Measurements from ENCODE around the gene CPXM2. TPM values are rescaled to one million over a fixed set of nuclear protein-coding genes. Genes with fewer than 3 reads are reported as not detected.

Gene CPXM2
- total RNA-seq, 3 donors from 2014 or later, result 3.1 to 56.1 (median 7.7) TPM

GRCh38 chr10:123795846-123796590 is 95.6 kb downstream of the CPXM2 start:
- ATAC-seq (no peak), DNase-seq (no peak)
- TF ChIP-seq, protein P1, sequence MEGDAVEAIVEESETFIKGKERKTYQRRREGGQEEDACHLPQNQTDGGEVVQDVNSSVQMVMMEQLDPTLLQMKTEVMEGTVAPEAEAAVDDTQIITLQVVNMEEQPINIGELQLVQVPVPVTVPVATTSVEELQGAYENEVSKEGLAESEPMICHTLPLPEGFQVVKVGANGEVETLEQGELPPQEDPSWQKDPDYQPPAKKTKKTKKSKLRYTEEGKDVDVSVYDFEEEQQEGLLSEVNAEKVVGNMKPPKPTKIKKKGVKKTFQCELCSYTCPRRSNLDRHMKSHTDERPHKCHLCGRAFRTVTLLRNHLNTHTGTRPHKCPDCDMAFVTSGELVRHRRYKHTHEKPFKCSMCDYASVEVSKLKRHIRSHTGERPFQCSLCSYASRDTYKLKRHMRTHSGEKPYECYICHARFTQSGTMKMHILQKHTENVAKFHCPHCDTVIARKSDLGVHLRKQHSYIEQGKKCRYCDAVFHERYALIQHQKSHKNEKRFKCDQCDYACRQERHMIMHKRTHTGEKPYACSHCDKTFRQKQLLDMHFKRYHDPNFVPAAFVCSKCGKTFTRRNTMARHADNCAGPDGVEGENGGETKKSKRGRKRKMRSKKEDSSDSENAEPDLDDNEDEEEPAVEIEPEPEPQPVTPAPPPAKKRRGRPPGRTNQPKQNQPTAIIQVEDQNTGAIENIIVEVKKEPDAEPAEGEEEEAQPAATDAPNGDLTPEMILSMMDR (IDR thresholded peaks at IDR 0.05), result no peak
- Histone ChIP-seq H3K4me3 (no peak overlapping the region), H3K9me3 (no peaks in the 10 kb centered on the region), H3K36me3 (ENCODE audit: low read depth) (no peaks in the 10 kb centered on the region), H3K4me1 (ENCODE audit: low read depth) (no peaks in the 10 kb centered on the region)
- intact Hi-C loops (cut with DNase I, micrococcal nuclease), result no loop called here

DNA sequence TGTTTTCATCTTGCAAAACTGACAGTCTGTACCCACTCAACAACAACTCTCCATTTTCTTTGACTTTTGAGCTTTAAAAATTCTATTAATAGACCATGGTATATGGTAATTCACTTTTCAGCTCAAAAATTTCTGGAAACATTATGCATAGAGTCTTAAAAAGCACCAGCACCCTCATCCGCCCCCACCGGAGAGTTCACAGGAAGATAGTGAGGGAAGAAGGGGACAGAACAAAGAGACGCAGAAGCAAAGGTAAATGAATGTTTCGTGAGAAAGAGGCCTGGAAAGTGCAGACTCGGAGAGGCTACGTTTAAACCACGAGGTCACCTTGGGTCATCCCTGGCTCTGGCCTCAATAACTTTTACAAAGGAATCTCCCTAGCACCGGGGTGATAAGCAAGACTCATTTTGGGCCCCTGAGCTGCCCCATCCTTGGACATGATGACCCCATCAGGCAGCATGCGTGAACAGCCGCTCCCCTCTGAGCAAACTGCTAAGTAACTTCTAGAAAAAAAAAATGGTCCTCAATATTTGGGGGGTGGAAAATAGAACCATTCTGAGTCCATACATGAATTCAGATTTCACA is 96.3 kb downstream of the CPXM2 start:
- DNase-seq, result no peak
- no peak for ATAC-seq
- H3K36me3 ChIP-seq (ENCODE audit: low read depth), result no peaks in the 10 kb centered on the region
- no peak overlapping the region for H3K4me3 ChIP-seq
- intact Hi-C loops (cut with DNase I, micrococcal nuclease), result no loop called here
- no peaks in the 10 kb centered on the region for H3K9me3 ChIP-seq
- TF ChIP-seq, protein P1 (IDR thresholded peaks at IDR 0.05), result no peak
- no peaks in the 10 kb centered on the region for H3K4me1 ChIP-seq (ENCODE audit: low read depth)

DNA sequence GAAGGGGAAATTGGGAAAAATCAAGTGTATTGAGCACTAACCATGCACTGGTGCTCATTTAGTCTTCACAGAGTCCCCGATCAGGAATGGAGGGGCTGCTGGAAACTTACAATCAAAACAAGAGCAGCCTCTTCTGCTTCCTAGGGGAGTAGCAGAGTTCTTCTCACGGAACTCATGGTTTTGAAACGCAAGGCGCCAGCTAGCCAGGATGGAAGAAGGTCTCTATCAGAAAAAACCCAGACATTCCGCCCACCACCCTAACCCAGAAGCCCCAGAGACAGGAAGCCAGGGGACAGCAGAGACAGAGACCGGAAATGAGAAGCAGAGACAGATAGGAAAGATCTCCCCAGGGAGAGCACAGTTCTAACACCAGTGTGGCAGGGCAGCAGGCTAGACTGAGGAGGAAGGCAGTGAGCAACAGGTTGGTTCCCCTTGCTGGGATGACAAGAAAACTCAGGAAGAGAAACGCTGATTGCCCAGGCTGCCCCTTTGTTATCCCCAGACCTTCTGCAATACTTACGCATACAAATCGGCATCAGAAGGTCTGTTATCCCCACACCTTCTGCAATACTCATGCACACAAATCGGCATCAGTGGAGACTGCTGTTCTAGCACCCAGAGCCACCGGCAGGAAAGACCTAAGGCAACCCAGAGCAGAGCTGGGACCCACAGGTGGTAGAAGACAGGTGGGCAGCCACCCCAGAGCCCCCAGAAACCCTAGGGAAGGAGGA is 99.2 kb downstream of the CPXM2 start:
- H3K4me1 ChIP-seq (ENCODE audit: low read depth), result no peaks in the 10 kb centered on the region
- DNase-seq (no peak), ATAC-seq (no peak)
- intact Hi-C loops (cut with DNase I, micrococcal nuclease), result no loop called here
- TF ChIP-seq, protein P1 (IDR thresholded peaks at IDR 0.05), result no peak
- no peaks in the 10 kb centered on the region for H3K36me3 ChIP-seq (ENCODE audit: low read depth)
- H3K4me3 ChIP-seq, result no peak overlapping the region
- peaks cover 6% of the 10 kb centered on the region for H3K9me3 ChIP-seq

- intact Hi-C loops (cut with DNase I, micrococcal nuclease), result no loop called here
Measured at GRCh38 chr10:123790132-123790885, 101.3 kb downstream of the CPXM2 start.

DNA sequence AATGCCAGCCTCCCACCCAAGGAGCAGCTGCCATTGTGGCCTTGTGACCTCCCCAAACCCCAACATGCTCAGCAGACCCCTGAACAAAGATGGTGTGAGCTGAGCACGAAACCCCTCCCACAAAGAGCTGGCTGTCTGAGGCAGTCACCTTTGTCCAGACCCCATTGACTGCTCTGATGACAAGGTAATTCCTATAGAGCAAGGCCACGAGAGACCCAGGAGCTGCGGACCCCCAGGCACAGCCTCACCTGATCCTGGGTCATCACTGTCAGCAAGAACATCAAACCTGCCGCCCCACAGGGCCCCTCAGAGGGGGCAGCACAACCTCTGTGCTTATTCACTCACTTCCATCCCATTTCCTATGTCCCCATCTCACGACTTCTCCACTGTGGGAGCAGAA is 102.6 kb downstream of the CPXM2 start:
- no peak overlapping the region for H3K4me3 ChIP-seq
- intact Hi-C loops (cut with DNase I, micrococcal nuclease), result no loop called here
- TF ChIP-seq, protein P1 (IDR thresholded peaks at IDR 0.05), result no peak
- no peaks in the 10 kb centered on the region for H3K36me3 ChIP-seq (ENCODE audit: low read depth)
- H3K4me1 ChIP-seq (ENCODE audit: low read depth), result no peaks in the 10 kb centered on the region
- ATAC-seq (no peak), DNase-seq (no peak)
- H3K9me3 ChIP-seq, result peaks cover 6% of the 10 kb centered on the region

More at GRCh38 chr10:123790132-123790885, 101.3 kb downstream of the CPXM2 start:
- H3K4me3 ChIP-seq, result no peak overlapping the region
- ATAC-seq (peak; percentile 19), DNase-seq (no peak)
- peaks cover 6% of the 10 kb centered on the region for H3K9me3 ChIP-seq
- no peaks in the 10 kb centered on the region for H3K36me3 ChIP-seq (ENCODE audit: low read depth)
- TF ChIP-seq, protein P1 (IDR thresholded peaks at IDR 0.05), result no peak
- H3K4me1 ChIP-seq (ENCODE audit: low read depth), result no peaks in the 10 kb centered on the region

All from mucosa of descending colon (tissue), 3 donors.